GM18499 (cell line): ENCODE measurements around the gene ZNF99.
"Not testable (repeated sequence)": the region's sequence is repeated elsewhere in the genome, so short reads cannot be mapped to it uniquely, and the experiment has no call there.

Source experiments
- ATAC-seq: cut with Tn5 transposase; IDR thresholded peaks from one replicate; pipeline ENCODE4 v1.9.1; 2021; ENCODE audit warnings: moderate number of reproducible peaks; ENCODE audit not compliant: insufficient read depth, unreplicated experiment

The ZNF99 gene

DNA sequence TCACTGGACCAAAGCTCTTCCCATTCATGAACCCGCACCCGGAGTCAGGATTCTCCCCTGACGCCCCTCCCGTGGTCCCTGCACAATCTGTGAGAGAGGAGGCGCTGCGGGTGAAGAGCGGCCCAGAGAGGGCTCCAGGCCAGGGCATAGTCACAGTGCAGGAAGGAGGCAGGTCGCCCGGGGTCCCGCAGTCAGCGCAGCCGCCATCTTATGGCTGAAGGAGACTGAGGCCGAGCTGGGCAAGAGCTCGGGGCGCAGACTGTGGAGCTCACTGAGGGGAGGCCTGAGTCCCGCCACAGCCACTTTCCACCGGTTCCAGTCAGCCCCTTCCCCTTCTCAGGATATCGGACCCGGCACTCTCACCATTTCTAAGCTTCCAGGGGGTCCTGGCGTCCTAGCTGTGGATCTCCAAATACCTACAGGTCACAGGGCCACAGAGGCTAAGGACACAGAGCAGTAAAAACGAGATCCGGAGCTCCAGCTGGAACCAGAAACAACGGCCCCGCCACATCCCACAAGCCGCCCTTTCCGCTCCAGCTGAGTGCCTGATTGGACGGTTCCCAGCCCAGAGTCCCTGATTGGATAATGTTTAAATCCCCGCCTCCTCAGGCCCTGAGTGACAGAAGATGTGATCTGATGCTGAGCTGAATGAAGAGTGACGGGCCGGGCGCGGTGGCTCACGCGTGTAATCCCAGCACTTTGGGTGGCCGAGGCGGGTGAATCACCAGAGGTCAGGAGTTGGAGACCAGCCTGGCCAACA lies at the start of gene ZNF99:
Gene ZNF99, minus strand, starts transcription at position 501 of the 760 bp plus-strand sequence. Its CDS starts 135 bp downstream, at position 366.
- ATAC-seq, result no peak

DNA sequence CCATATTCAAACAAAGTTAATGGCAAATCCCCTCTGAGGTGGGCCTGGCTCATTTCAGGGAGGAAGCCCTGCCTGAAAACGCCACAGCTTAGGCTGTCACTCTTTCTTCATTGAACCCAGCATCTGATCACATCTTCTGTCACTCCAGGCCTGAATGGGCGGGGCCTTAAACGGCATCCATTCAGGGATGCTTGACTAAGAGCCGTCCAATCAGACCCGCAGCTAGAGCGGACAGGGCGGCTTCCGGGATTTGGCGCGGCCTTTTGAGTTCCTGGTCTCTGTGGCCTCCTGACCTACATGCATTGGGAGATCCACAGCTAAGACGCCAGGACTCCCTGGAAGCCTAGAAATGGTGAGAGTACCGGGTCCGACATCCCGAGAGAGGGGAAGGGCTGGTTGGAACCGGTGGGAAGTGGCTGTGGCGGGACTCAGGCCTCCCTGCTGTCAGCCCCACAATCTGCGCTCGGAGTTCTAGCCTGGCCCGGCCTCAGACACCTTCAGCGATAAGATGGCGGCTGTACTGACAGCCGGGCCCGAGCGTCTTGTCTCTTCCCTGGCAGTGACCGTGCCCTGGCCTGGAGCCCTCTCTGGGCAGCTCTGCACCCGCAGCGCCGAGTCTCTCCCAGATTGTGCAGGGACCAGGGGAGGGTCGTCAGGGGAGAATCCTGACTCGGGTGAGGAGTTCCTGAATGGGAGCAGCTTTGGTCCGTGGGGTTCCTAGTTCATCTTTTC lies 48.2 kb upstream of the ZNF99 start, which contains the start of gene ZNF723:
Gene ZNF723, plus strand, starts transcription at position 261 of the 732 bp plus-strand sequence. Its CDS starts 89 bp downstream, at position 350.
- ATAC-seq, result no peak

- no peak for ATAC-seq
These were observed 47.3 kb upstream of the ZNF99 start for GRCh38 chr19:22831211-22831610.

DNA sequence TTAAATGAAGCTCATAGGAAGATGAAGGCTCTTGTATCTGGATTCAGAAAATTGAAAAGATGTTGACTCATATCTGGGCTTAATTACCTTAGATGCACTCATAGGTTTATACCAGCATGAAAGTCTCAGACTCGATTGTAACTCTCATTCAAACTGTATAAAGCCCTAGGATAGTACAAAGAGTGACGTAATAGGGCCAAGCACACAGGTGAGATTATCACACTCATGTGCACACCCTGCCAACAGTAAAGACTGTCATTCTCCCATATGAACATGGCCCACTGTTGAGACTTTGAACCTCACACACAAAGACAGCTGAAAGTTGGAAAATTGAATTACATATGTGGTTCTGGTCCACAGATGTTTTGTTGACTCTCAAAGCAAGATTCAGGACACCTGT lies 30.2 kb upstream of the ZNF99 start:
- ATAC-seq, result no peak

DNA sequence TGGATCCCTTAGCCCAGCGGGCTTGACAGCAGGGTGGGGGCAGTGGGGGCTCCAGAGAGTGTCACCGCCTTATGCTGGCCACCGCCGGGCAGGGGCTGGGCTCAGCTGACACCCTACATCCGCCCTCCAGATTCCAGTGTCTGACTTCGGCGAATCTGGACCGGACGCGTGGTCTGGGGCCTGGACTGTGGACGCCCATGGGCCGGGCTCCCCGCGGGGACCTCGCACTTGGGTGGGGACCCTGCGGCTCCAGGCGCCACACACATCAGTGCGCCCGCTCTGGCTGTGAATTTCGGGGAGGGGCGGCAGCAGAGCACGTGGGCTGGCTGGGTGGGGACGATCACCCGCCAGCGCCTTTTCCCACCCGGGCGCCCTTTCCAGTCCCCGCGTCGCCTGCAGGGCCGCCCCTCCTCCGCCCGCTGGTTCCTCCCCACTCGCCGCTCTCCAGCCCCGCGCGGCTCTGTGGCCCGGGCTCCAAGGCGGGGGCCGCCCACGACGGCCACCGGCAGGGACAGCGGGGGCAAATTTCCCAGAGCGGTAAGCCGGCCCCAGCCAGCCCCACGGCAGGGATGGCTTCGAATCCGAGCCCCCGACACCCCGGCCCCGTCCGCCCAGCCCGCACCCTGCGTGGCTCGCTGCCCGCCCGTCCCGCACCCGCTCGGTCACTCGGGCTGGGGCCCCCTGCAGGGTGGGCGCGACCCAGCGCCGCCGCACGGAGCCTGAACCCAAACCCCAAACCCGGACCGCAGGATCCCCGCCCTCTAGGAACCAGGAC lies 23.3 kb upstream of the ZNF99 start:
- no peak for ATAC-seq

DNA sequence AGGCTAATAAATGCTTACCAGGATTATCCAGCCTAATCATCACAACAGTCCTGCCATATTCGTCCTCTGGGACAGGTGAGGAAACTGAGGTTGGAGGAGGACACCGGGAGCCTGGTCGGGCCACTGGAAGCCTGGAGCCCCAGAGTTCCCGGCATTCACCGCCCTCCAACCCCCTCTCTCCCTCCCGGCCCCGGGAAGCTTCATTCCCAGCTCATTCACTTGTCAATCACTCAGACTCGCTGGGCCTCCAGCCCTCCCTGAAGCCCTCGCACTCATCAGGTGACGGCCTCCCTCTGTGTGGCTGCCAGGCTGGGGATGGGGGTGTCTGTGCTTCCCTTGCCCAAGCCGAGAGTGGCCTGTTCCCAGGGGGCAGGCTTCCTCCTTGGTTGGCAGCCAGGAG lies 22.5 kb upstream of the ZNF99 start:
- no peak for ATAC-seq

DNA sequence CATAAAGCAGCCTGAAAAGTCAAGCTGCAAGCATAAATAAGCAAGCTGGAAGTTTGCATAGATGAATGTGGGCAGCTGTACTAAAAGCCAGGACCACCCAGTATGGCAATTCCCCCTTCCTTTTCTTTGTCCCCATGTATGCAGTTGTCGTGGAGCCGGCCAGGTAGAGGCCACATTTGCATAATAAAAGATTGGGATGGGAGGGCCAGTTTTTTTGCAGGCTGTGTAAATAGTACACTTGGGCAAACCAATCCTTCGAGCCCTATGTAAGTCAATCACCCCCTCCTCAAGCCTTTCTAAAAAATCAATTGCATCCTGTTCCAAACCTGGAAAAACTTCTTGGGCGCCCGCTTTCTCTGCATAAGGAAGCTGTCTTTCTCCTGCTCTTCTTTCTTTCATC lies 13.1 kb upstream of the ZNF99 start:
- ATAC-seq, result no peak

GRCh38 chr19:22792863-22793262 lies 8.9 kb upstream of the ZNF99 start:
- ATAC-seq, result not testable (repeated sequence)

GRCh38 chr19:22735911-22736645 lies 47.9 kb downstream of the ZNF99 start:
- no peak for ATAC-seq

- no peak for ATAC-seq
These were observed 50.3 kb downstream of the ZNF99 start for GRCh38 chr19:22733691-22734090.

- ATAC-seq, result not testable (repeated sequence)
These were observed 55.7 kb downstream of the ZNF99 start for GRCh38 chr19:22728214-22728613.

DNA sequence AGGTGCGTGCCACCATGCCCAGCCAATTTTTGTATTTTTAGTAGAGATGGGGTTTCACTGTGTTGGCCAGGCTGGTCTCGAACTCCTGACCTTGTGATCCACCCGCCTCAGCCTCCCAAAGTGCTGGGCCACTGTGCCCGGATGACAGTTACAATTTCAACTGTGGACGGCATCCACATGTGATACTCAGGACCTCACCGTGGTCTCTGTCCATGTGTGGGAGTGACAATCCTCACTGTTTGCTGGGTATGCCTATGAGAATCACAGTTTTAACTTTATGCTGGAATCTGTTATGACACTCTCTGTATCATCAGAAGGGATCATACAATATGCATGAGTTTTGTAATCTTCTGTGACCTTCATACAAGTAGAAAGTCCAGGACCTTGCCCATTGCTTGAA lies 62.4 kb downstream of the ZNF99 start:
- ATAC-seq, result not testable (repeated sequence)

DNA sequence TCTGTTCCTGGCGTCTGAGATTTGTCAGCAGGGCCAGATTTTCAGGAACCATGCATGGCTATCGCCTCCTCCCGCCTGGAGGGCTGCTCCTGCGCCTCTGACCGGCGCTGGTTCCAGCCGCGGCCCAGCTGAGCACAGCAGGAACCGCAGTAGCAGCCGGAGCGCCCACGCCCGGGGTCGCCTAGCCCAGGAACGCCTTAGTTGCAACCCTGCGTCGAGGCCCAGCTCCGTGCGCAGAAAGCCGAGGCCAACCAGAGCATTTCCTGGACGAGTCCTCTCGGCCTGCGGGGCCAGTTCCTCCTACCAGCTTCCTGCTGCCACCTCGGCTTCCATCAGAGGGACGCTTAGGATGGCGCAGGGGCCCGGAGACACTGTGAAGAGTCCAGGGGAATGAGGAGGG lies 75.0 kb downstream of the ZNF99 start:
- no peak for ATAC-seq

GRCh38 chr19:22703096-22703495 lies 80.9 kb downstream of the ZNF99 start:
- not testable (repeated sequence) for ATAC-seq

DNA sequence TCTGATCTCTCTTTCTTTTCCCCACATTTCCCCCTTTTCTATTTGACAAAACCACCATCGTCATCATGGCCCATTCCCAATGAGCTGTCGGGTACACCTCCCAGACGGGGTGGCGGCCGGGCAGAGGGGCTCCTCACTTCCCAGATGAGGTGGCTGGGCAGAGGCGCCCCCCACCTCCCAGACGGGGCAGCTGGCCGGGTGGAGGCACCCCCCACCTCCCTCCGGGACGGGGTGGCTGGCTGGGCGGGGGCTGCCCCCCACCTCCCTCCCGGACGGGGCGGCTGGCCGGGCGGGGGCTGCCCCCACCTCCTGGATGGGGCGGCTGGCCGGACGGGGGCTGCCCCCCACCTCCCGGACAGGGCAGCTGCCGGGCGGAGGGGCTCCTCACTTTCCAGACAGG lies 81.3 kb downstream of the ZNF99 start:
- ATAC-seq, result not testable (repeated sequence)
